ENCODE measurements around the gene OPA3.
"Not testable (repeated sequence)": the region's sequence is repeated elsewhere in the genome, so short reads cannot be mapped to it uniquely, and the experiment has no call there.

Gene OPA3

GRCh38 chr19:45522010-45522941 is 62.3 kb downstream of the OPA3 start:
- DNase-seq (ENCODE audit: low spot score): no peak

GRCh38 chr19:45518469-45518826 is 66.2 kb downstream of the OPA3 start:
- no peak for DNase-seq (ENCODE audit: low spot score)

- DNase-seq (ENCODE audit: low spot score): no peak
Measured at GRCh38 chr19:45517641-45518468, 66.7 kb downstream of the OPA3 start.

- no peak for DNase-seq (ENCODE audit: low spot score)
Measured at GRCh38 chr19:45517238-45517637, 67.4 kb downstream of the OPA3 start.

- DNase-seq (ENCODE audit: low spot score): no peak
Measured at GRCh38 chr19:45515807-45516401, 68.7 kb downstream of the OPA3 start.

- no peak for DNase-seq (ENCODE audit: low spot score)
Measured at GRCh38 chr19:45515081-45515624, 69.4 kb downstream of the OPA3 start.

GRCh38 chr19:45514376-45515051 is 70.1 kb downstream of the OPA3 start:
- no peak for DNase-seq (ENCODE audit: low spot score)

GRCh38 chr19:45512881-45513483 is 71.6 kb downstream of the OPA3 start:
- DNase-seq (ENCODE audit: low spot score): no peak

- DNase-seq (ENCODE audit: low spot score): no peak
Measured at GRCh38 chr19:45511074-45511473, 73.5 kb downstream of the OPA3 start.

- DNase-seq (ENCODE audit: low spot score): not testable (repeated sequence)
Measured at GRCh38 chr19:45510352-45510751, 74.2 kb downstream of the OPA3 start.

- DNase-seq (ENCODE audit: low spot score): no peak
Measured at GRCh38 chr19:45509692-45510015, 74.9 kb downstream of the OPA3 start.

- DNase-seq (ENCODE audit: low spot score): peak; percentile 93
Measured at GRCh38 chr19:45508861-45509691, 75.5 kb downstream of the OPA3 start.

GRCh38 chr19:45508417-45508860 is 76.2 kb downstream of the OPA3 start:
- no peak for DNase-seq (ENCODE audit: low spot score)

- peak; percentile 70 for DNase-seq (ENCODE audit: low spot score)
Measured at GRCh38 chr19:45507872-45508416, 76.7 kb downstream of the OPA3 start.

GRCh38 chr19:45506989-45507871 is 77.4 kb downstream of the OPA3 start, which contains the start of gene VASP:
Gene VASP, plus strand, starts transcription at chr19:45507479. Its CDS starts 293 bp downstream, at chr19:45507772.
- peak; percentile 90 for DNase-seq (ENCODE audit: low spot score)

- DNase-seq (ENCODE audit: low spot score): peak; percentile 94
Measured at GRCh38 chr19:45506246-45506988, 78.2 kb downstream of the OPA3 start.

GRCh38 chr19:45505996-45506245 is 78.7 kb downstream of the OPA3 start:
- no peak for DNase-seq (ENCODE audit: low spot score)

- DNase-seq (ENCODE audit: low spot score): no peak
Measured at GRCh38 chr19:45505151-45505995, 79.2 kb downstream of the OPA3 start.

Measured in GM03348 (cell line).